Stimulated activated CD8-positive, alpha-beta memory T cell treated with anti-CD3 and anti-CD28 coated beads, Interleukin-7, amount 100 ng/mL, for 24 hours (primary cell): ENCODE results near the gene KRTAP2-1.
"Not testable (repeated sequence)": the region's sequence is repeated elsewhere in the genome, so short reads cannot be mapped to it uniquely, and the experiment has no call there.

Experiments
- DNase-seq: peaks from one replicate; pipeline ENCODE4 v3.0.0-alpha.2; 2020; ENCODE audit warnings: low read depth

KRTAP2-1 gene

DNA sequence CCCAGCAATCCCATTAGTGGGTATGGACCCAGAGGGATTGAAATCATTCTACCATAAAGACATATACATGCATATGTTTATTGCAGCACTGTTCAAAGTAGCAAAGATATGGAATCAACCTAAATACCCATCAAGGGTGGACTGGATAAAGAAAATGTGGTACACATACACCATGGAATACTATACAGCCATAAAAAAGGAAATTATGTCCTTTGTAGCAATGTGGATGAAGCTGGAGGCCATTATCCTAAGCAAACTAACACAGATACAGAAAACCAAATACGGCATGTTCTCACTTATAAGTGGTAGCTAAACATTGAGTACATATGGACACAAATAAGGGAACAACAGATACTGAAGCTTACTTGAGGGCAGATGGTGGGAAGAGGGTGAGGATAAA is 10.4 kb upstream of the KRTAP2-1 start:
- no peak for DNase-seq

DNA sequence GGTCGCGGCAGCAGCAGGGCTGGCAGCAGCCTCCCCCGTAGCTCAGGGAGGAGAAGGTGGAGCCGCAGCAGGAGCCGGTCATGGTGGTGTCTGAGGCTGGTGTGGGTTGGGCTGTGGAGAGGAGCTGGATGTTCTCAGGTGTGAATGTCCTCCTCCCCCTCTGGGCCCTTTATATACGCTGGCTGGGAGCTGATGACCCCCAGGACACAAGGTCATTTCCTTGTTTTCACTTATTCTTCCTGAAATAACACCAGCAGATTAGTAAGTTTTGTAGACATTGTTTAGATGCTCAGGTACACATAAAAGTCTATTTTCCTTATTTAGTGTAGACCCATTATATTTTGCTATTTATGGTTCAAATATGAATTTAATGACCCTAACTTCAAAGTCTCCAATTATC is 8.0 kb upstream of the KRTAP2-1 start, which contains the start of gene KRTAP2-2:
TSS of gene KRTAP2-2 (minus strand) at position 101 of the 400 bp plus-strand sequence. CDS start at position 82, 19 bp downstream.
- not testable (repeated sequence) for DNase-seq

DNA sequence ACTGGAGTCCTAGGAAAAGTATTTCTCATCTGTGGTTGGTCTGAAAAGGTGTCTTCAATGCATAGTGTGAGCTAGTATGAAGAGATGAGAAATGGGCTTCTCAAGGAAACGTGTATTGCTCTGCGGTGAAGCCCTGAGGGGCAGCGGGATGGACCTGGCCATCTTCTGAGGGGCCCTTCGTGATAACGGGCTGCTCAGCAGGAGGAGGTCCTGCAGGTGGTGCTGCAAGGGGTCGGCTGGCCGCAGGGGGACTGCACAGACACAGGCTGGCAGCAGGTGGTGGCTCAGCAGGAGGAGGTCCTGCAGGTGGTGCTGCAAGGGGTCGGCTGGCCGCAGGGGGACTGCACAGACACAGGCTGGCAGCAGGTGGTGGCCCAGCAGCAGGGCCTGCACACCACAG is 7.4 kb upstream of the KRTAP2-1 start:
- not testable (repeated sequence) for DNase-seq

DNA sequence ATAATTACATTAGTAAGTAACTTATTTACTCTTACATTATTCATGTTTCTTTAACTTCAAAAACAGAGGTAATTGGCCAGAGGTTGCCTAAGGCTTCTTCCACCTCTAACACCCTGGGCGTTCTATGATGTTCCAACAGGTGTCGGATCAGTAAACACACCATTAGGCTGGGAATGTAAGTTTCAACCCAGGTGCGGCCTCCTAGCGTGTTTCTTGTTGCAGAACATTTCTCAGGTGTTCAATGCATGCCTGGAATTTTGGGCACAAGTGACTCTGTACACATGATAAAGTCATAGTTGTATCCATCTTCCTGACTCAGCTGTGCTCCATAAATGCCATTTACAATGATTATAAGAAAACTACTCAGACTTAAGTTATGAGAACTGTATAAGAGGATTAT is 6.9 kb upstream of the KRTAP2-1 start:
- DNase-seq: no peak

DNA sequence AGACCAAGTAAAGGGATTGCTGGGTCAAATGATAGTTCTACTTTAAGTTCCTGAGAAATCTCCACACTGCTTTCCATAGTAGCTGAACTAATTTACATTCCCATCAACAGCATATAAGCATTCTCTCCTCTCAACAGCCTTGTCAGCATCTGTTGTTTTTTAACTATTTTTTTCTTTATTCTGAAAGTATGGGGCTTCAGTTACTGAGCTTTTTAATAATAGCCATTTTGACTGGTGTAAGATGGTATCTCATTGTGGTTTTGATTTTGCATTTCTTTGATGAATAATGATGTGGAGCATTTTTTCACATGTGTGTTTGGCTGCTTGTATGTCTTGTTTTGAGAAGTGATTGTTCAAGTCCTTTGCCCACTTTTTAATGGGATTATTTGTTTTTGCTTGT is 5.5 kb upstream of the KRTAP2-1 start:
- no peak for DNase-seq

DNA sequence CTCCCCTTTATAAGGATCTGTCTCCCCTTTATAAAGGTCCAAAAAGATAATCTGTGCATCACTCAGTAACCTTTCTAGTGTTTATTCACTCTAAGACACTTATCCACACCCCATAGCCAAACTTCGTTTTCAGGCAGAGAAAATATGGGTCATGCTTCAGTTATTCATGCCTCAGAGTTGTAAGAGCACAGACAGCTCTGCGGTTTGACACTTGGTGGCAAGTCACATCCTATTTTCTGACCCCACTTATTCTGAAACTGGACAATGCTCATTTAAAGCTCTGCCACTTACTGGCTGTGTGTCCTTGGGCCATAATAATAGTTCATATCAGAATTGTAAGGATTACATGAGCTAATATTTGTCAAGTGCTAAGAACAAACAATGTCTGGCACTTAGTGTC is 2.0 kb upstream of the KRTAP2-1 start:
- no peak for DNase-seq

DNA sequence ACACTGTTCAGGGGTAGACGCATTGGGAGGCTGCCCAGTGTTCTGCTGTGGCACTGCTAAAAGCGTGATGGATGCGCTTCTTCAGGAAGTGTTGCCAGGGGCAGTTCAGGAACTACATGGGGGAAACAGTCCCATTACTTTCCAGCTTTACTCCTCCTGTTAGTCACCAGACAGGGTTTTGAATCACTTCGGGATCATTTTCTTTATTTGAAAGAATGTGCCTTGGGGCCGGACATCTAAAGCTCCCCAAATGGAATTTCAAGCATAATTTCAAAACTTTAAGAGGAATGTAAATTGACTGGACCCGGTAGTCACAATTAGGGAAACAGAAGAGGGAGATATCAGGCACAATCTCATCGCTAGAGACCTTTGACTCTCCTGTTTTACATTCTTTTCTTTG is 1.3 kb upstream of the KRTAP2-1 start:
- DNase-seq: no peak

DNA sequence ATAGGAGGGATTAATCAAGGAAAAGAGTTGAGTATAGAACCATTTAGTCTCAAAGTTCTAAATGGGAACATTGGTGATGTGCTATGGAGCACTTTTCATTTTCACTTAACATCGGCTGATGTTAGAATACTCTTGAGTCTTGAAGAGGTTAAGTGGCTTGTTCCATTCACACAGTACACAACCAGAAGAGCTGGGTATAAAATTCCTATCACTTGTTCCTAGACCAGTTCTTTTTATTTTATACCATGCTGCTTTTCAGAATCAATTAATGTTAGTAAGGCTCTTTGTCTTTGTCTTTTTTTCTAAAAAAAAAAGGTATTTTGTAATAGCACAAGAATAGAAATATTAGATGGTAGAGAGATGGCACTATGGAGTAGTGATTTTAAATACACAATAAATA is 4.2 kb downstream of the KRTAP2-1 start:
- DNase-seq: no peak

DNA sequence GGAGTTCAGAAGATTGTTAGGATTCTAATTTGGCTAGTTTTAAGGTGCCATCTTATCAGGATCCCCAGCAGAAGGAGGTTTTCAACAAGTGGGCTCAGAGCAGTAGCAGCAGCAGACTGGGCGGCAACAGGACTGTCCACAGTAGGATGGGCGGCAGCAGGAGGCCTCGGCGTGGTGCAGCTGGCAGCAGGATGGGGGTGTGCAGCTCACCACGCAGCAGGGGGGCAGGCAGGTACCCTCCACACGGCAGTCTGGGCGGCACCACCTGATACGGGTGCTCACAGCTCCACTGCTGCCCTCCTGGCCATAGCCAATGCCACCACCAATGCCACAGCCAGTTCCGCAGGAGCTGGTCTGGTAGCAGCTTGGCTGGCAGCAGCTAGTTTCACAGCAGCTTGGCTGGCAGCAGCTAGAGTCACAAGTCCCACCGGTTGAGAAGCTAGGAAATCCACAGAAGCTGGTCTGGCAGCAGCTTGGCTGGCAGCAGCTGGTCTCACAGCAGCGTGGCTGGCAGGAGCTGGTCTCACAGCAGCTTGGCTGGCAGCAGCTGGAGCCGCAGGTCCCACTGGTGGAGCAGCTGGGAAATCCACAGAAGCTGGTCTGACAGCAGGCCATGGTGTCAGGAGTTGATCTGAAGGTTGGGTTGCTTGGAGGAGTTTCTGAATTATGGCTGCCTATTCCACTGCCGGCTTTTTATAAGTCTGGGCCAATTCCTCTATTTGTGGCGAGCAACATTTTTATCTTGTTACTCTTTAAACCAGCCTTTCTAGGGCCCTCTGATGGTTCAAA is 6.1 kb downstream of the KRTAP2-1 start, which contains the start of gene KRTAP1-1:
TSS of gene KRTAP1-1 (minus strand) at position 668 of the 789 bp plus-strand sequence. CDS start at position 615, 53 bp downstream.
- DNase-seq: not testable (repeated sequence)

DNA sequence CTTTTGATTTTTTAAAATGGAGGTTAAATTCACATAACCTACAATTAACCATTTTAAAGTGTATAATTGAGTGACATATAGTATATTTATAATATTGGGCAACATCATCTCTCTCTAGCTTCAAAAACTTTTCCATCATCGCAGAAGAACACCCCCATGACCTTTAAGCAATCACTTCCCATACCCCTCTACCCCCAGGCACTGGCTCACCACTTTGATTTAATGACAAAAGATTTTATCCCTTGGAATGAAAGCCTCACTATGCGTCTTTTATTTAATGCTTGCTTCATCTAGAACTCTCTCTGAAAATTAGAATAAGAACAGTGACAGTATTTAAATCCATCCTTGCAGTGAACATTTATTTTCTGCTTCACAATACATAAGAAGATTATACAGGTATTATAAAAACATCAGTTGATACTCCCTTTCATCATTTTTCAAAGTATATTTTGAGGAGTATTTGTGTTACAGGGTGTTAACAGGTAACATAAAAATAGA is 9.2 kb downstream of the KRTAP2-1 start:
- no peak for DNase-seq

DNA sequence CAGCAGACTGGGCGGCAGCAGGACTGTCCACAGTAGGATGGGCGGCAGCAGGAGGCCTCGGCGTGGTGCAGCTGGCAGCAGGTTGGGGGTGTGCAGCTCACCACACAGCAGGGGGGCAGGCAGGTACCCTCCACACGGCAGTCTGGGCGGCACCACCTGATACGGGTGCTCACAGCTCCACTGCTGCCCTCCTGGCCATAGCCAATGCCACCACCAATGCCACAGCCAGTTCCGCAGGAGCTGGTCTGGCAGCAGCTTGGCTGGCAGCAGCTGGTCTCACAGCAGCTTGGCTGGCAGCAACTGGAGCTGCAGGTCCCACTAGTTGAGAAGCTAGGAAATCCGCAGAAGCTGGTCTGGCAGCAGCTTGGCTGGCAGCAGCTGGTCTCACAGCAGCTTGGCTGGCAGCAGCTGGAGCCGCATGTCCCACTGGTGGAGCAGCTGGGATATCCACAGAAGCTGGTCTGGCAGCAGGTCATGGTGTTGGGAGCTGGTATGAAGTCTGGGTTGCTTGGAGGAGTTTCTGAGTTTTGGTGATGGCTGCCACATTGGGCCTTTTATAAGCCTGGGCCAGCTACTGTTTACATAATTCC is 12.7 kb downstream of the KRTAP2-1 start, which contains the start of gene KRTAP1-3:
TSS of gene KRTAP1-3 (minus strand) at position 529 of the 590 bp plus-strand sequence. CDS start at position 476, 53 bp downstream.
- DNase-seq: not testable (repeated sequence)

DNA sequence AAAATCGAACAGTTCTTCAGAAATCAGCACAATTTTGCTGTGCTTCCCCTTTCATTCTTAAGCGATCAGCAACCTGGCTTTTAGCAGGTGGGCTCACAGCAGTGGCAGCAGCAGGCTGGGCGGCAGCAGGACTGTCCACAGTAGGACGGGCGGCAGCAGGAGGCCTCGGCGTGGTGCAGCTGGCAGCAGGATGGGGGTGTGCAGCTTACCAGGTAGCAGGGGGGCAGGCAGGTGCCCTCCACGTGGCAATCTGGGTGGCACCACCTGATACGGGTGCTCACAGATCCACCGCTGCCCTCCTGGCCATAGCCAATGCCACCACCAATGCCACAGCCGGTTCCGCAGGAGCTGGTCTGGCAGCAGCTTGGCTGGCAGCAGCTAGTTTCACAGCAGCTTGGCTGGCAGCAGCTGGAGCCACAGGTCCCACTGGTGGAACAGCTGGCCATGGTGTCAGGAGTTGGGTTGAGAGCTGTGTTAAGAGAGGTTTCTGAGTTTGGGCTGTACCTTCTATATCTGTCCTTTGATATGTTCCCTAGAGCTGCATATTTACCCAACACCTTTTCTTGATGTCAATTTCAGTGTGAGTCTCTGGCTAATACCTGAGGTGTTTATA is 17.4 kb downstream of the KRTAP2-1 start, which contains the start of gene KRTAP1-4:
TSS of gene KRTAP1-4 (minus strand) at position 563 of the 613 bp plus-strand sequence. CDS start at position 446, 117 bp downstream.
- no peak for DNase-seq

DNA sequence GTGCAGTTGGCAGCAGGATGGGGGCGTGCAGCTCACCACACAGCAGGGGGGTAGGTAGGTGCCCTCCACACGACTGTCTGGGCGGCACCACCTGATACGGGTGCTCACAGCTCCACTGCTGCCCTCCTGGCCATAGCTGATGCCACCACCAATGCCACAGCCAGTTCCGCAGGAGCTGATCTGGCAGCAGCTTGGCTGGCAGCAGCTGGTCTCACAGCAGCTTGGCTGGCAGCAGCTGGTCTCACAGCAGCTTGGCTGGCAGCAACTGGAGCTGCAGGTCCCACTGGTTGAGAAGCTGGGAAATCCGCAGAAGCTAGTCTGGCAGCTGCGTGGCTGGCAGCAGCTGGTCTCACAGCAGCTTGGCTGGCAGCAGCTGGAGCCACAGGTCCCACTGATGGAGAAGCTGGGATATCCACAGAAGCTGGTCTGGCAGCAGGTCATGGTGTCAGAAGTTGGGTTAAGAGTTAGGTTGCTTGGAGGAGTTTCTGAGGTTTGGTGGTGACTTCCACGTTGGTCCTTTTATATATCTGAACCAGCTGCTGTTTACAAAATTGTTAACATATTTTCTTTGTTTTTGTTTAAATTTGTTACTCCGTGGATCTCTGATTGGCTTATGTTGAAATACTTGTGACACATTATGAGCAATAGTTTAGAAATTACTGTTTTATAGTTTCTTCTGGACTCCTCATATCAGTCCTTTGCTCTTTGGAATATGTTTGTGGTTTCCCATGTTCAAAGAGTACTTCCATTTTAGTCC is 20.2 kb downstream of the KRTAP2-1 start, which contains the start of gene KRTAP1-5:
TSS of gene KRTAP1-5 (minus strand) at position 494 of the 757 bp plus-strand sequence. CDS start at position 441, 53 bp downstream.
- no peak for DNase-seq

DNA sequence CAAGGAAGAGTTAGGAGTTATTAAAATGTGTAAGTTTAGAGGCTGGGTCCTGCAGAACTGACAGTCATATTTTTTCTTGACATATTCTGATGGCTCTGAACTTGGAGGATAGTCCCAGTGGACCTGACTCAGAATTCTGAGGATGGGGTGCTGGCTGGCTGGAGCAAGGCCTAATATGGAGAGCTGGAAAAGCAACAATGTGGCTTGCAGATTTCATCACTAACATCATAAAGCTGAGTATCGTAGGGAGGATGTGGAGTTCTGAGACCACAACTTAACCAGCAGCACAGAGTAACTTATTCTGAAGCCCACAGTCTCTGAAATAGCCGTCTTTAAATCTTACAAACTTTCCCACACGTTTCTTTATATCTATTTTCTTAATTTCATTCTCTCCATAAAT is 22.4 kb downstream of the KRTAP2-1 start:
- DNase-seq: no peak

DNA sequence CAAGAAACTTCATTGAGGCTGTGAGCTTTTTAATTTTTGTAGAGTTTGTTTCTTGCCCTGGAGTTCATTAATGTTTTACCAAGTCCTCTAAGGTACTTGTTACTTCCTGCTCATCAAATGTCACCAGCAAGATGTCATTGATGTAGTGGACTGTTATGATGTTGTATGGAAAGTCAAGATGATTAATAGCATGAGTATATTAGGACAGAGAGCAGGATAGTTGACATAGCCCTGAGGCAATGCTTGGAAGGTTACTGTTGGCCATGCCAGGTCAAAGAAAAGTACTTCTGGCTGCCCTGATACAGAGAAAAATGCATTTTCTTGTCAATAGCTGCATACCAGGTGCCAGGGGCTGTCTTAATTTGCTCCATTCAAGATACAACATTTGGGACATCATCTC is 26.8 kb downstream of the KRTAP2-1 start:
- DNase-seq: no peak

DNA sequence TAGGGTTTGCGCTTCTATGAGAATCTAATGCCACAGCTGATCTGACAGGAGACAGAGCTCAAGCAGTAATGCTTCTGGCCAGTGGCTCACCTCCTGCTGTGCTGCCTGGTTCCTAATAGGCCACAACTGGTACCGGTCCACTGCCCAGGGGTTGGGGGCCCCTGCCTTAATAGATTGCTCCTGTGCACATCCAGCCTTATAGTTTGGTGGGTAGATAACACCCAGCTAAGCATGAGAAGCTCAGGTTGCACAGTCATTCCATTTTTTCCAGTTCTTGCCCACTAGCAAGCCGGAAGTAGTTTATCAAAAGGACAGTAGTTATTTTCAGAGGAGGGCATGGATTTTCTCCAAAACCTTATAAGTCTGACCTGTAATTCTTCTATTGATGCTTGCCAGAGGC is 27.7 kb downstream of the KRTAP2-1 start:
- no peak for DNase-seq

DNA sequence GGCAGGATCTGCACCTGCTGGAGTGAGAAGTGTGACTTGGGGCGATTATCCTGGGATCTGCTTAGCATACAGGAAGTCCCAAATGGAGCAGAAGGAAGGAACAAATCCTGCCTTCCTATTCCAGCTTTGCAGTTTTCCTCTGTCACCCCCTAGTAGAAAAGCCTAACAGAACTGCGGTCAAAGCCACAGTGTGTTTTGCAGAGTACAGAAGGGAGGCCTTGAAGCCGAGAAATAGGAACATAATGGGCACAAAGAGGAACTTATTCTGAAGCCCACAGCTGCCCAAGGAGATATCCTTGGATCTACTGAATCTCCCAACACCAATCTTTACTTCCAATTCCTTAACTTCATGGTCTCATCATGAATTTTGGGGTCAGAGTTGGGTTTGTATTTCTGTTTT is 28.6 kb downstream of the KRTAP2-1 start:
- DNase-seq: no peak

DNA sequence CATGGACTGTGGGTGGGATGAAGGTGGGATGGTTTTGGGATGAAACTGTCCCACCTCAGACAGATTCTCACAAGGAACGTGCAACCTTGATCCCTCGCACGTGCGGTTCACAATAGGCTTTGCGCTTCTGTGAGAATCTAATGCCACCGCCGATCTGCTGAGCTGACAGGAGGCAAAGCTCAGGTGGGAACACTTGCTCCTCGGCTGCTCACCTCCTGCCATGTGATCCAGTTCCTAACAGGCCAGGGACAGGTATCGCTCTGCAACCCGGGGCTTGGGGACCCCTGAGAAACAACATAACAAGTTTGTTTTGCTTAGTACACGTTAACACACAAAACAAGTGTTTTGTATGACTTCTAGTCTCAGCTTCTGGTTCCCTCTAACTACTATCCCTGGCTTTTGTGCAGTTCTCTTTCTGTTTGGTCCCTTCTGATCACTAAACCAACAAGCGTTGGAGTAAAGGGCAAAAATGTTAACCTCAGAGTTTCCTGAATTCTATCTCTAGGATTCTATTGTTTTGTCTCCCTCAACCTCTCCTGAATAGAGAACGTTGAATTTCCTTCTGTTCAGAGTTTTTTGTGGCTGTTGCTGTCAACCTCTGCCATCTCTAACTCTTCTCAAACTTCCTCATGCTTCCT is 30.4 kb downstream of the KRTAP2-1 start:
- DNase-seq: no peak

DNA sequence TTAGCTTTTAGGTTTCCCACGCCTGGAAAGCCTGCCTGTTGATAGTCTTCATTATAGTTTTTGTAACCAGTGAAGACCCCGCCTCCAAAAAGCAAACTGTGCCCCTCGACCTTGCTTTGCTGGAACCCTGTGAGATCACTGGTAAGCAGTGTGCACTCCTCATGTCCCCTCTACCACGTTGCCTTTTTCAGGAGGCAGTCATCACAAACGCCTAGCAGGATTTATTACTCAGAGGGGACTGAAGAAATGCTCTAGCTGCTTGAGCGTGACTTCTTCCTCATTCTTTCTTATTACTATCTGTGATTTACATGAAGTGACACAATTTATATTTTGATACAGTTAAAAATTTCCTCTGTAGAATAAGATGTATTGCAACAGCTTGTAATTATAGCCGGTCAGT is 31.7 kb downstream of the KRTAP2-1 start:
- no peak for DNase-seq

DNA sequence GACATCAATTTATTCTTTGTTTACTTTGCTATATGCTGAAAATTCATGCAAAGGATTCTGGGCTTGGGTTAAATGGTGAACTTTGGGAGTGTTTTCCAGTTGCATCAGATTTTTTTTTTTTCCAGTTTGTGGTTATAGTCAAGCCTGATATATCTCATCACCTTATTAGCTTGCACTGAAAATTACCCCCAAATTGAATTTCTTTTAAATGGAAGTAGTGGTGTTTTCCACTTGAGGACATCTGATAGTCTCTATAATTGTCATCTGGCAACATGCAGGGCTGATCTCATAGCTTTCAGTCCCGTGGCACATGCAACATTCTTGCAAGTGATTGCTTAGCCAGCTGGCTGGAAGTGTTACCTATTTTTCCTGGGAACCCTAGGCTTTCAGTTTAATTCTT is 33.5 kb downstream of the KRTAP2-1 start:
- DNase-seq: no peak

DNA sequence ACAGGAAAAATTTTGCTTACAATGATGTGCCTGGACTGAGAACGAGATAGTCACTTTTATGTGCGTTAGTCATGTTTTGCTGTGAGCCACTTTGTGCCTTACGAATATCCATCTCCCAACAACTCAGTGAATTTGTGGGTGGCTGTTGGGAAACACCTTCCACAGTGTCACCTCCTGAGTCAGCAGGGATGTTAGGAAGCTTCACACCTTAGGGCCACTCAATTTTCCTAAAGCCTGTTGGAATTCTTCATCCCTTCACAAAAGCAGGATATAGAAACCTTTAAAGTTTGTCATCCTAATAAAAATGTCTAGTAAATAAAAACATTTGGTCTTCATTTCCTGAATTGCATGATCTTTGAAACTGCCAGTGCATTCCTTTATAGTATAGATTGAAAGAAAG is 33.9 kb downstream of the KRTAP2-1 start:
- no peak for DNase-seq
